DND-41 (cell line): ENCODE measurements around the gene LAG3.

Experiments used
- CTCF ChIP-seq: IDR thresholded peaks from 2 replicates; pipeline ENCODE4 v1.5.1; 2012; ENCODE audit warnings: borderline replicate concordance, low read length, moderate library complexity, mild to moderate bottlenecking; ENCODE audit not compliant: poor library complexity, severe bottlenecking; ENCODE audit errors: extremely low read depth
- EZH2 ChIP-seq: IDR thresholded peaks from 3 replicates; pipeline ENCODE4 v1.6.1; 2012; ENCODE audit warnings: borderline replicate concordance, low read depth, mild to moderate bottlenecking, moderate library complexity, low read length, inconsistent platforms; ENCODE audit not compliant: severe bottlenecking

- TF ChIP-seq CTCF (no peak), EZH2 (no peak)
Measured at GRCh38 chr12:6729186-6729585, 43.1 kb upstream of the LAG3 start.
